Measurements from ENCODE around the gene PARD3. TPM values are rescaled to one million over a fixed set of nuclear protein-coding genes. Genes with fewer than 3 reads are reported as not detected.

PARD3 gene
- total and polyA plus RNA-seq, 2 donors (not counting 3 experiments of a cell fraction or from before 2014, with no cell fraction given) = 7.3 to 24.1 TPM

DNA sequence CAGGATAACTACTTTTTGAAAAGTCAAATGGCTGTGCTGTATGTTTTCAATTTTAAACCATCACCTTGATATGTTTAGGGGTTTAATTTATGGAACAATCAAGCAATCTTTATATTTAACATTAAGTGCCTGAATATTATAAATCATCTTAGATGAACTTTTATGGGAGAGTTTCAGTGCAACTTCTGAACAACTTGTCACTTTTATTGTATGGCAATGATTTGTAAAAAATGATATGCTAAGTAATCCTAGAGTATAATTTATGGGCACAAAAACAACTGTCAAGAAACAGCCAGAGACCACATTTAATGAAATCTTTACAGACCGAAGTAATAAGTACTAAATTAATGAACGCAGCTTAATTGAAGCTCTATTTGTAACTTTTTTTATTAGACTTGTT lies 498.9 kb downstream of the PARD3 start:
- POLR2A ChIA-PET = no interaction called here
- no peak overlapping the region for H2AFZ ChIP-seq (ENCODE audit: low read depth, low read length)
- TF ChIP-seq FOS (IDR thresholded peaks at IDR 0.05; ENCODE audit: borderline replicate concordance, insufficient read depth, low read length) (no peak), POLR2AphosphoS5 (IDR thresholded peaks at IDR 0.05; ENCODE audit: insufficient read depth, low read depth, low read length) (no peak), GATA2 (IDR thresholded peaks at IDR 0.05; ENCODE audit: insufficient read depth, insufficient read length, low read depth, low read length) (no peak), MYC (IDR thresholded peaks at IDR 0.05; ENCODE audit: low read depth, low read length) (no peak), POLR2A (IDR thresholded peaks at IDR 0.05; ENCODE audit: low read depth, low read length) (no peak), JUN (IDR thresholded peaks at IDR 0.05; ENCODE audit: borderline replicate concordance, insufficient read depth, insufficient read length, low read depth) (no peak), EZH2 (IDR thresholded peaks at IDR 0.05; ENCODE audit: borderline replicate concordance, low read depth, low read length, severe bottlenecking) (no peak)
- TF ChIP-seq, protein P1, sequence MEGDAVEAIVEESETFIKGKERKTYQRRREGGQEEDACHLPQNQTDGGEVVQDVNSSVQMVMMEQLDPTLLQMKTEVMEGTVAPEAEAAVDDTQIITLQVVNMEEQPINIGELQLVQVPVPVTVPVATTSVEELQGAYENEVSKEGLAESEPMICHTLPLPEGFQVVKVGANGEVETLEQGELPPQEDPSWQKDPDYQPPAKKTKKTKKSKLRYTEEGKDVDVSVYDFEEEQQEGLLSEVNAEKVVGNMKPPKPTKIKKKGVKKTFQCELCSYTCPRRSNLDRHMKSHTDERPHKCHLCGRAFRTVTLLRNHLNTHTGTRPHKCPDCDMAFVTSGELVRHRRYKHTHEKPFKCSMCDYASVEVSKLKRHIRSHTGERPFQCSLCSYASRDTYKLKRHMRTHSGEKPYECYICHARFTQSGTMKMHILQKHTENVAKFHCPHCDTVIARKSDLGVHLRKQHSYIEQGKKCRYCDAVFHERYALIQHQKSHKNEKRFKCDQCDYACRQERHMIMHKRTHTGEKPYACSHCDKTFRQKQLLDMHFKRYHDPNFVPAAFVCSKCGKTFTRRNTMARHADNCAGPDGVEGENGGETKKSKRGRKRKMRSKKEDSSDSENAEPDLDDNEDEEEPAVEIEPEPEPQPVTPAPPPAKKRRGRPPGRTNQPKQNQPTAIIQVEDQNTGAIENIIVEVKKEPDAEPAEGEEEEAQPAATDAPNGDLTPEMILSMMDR (IDR thresholded peaks at IDR 0.05; ENCODE audit: extremely low read depth in 1 of 2, insufficient read depth in 1 of 2, low read depth in 1 of 2, low read length in 2 of 2) = no peak
- TF ChIP-seq, protein P2, sequence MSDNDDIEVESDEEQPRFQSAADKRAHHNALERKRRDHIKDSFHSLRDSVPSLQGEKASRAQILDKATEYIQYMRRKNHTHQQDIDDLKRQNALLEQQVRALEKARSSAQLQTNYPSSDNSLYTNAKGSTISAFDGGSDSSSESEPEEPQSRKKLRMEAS (IDR thresholded peaks at IDR 0.05; ENCODE audit: insufficient read depth, insufficient read length) = no peak
- dilution Hi-C loops (cut with MboI; ENCODE audit: extremely low pct_ligation_motif_present, low sequenced_read_pairs) = no loop called here
- no peaks in the 10 kb centered on the region for H4K20me1 ChIP-seq (replicated peaks; ENCODE audit: control insufficient read depth, extremely low read depth, insufficient read depth, low read length)
- H3K4me2 ChIP-seq (ENCODE audit: insufficient read depth, low read length) = no peak overlapping the region
- BruUV-seq (replicated peaks) = no TSS peak
- H3K4me3 ChIP-seq (replicated peaks in 1 of 3; ENCODE audit: insufficient read depth in 1 of 3, low read depth in 1 of 3, low read length in 3 of 3) = no peak overlapping the region
- H3K27ac ChIP-seq (ENCODE audit: insufficient read depth, low read depth, low read length) = no peak overlapping the region
- H3K9ac ChIP-seq (replicated peaks; ENCODE audit: extremely low read depth, insufficient read depth, low read length) = no peak overlapping the region
- CTCF ChIA-PET = interaction anchor here (0.9 kb wide), 1 partner anchor 36 kb away, joined by 3 read pairs; no protein-coding TSS in a partner anchor
- H3K4me1 ChIP-seq (ENCODE audit: control insufficient read depth, extremely low read depth, insufficient read depth, low read length) = peaks cover 2% of the 10 kb centered on the region
- no peaks in the 10 kb centered on the region for H3K79me2 ChIP-seq (ENCODE audit: control insufficient read depth, insufficient read depth, low read length)
- H3K9me1 ChIP-seq (replicated peaks; ENCODE audit: control insufficient read depth, extremely low read depth, insufficient read depth, low read length) = no peaks in the 10 kb centered on the region
- no peaks in the 10 kb centered on the region for H3K9me3 ChIP-seq (replicated peaks; ENCODE audit: control insufficient read depth, insufficient read depth, low read length)
- H3K36me3 ChIP-seq (ENCODE audit: control insufficient read depth in 2 of 2, extremely low read depth in 1 of 2, insufficient read depth in 2 of 2, low read length in 2 of 2) = no peaks in the 10 kb centered on the region
- no peak for DNase-seq (ENCODE audit: low read depth, low spot score)
- no peak for FAIRE-seq
- H3K27me3 ChIP-seq (ENCODE audit: control insufficient read depth in 2 of 2, insufficient read depth in 2 of 2, low read length in 2 of 2) = no peaks in the 10 kb centered on the region
- intact Hi-C loops (cut with micrococcal nuclease) = no loop called here
